Kasumi-1 (cell line): ENCODE results near the gene KLK3.
"Not testable (repeated sequence)": the region's sequence is repeated elsewhere in the genome, so short reads cannot be mapped to it uniquely, and the experiment has no call there.

Experiments used
- DNase-seq, 2 experiments: peaks; one replicate each; lab custom pipeline; 2025; lab: John Stamatoyannopoulos, UW

KLK3 gene

GRCh38 chr19:50854636-50855410, at the start of gene KLK3:
Gene KLK3 (plus strand): TSS chr19:50854915. CDS start chr19:50854956, 41 bp downstream.
- no peak for DNase-seq

GRCh38 chr19:50808856-50809255, 45.9 kb upstream of the KLK3 start:
- DNase-seq = no peak

DNA sequence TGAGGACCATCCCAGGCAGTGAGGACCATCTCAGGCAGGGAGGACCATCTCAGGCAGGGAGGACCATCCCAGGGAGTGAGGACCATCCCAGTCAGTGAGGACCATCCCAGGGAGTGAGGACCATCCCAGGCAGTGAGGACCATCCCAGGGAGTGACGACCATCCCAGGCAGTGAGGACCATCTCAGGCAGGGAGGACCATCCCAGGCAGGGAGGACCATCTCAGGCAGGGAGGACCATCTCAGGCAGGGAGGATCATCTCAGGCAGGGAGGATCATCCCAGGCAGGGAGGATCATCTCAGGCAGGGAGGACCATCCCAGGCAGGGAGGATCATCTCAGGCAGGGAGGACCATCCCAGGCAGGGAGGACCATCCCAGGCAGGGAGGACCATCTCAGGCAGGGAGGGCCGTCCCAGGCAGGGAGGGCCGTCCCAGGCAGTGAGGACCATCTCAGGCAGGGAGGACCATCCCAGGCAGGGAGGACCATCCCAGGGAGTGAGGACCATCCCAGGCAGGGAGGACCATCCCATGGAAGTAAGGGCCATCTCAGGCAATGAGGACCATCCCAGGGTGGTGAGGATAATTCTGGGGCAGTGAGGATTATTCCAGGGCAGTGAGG, 43.0 kb upstream of the KLK3 start:
- DNase-seq = not testable (repeated sequence)

GRCh38 chr19:50812474-50812873, 42.2 kb upstream of the KLK3 start:
- no peak for DNase-seq

DNA sequence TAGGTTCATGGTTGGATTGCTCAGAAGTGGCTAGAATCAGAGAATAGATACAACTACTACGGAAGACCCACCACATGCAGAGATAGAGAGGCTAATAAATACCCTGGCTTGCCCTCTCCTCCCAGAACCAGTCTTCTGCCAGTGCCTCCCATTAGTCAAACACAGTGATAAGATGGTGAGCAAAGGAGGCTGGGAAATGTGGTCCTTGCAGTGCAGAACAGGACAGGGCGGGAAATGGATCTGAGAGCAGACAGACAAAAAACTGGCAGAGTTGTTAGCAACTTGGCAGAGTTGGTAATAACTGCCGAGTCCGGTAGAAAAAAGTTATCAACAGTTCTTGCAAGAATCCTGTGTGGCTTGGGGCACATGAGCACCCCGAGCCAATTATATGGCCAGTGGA, 39.8 kb upstream of the KLK3 start:
- DNase-seq = no peak

DNA sequence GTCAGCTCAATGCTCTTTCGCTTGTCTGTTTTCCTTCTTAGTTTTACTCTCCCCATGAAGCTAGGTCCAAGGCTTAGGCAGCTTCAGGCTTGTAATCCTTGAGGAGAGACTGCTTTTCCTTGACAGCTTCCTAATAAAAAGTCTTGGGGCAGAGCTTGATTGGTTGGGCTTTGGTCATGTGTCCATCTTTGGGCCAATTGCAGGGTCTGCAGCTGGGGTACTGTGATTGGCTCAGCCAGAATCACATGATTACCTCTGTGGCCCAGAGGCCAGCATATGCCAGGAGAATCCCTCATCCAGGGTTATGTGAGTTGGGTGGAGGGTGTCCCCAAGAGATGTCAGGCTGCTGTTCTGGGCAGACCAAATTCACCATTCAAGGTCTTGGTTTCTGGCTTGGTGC, 39.3 kb upstream of the KLK3 start:
- no peak for DNase-seq

GRCh38 chr19:50817941-50818858, 36.5 kb upstream of the KLK3 start:
- no peak for DNase-seq

GRCh38 chr19:50818859-50819472, 35.7 kb upstream of the KLK3 start:
- no peak for DNase-seq

- DNase-seq = no peak
These were observed 35.1 kb upstream of the KLK3 start for GRCh38 chr19:50819636-50820035.

- no peak for DNase-seq
These were observed 34.6 kb upstream of the KLK3 start for GRCh38 chr19:50820086-50820485.

GRCh38 chr19:50820549-50821247, 34.0 kb upstream of the KLK3 start:
- no peak for DNase-seq

GRCh38 chr19:50821248-50821612, 33.5 kb upstream of the KLK3 start:
- no peak for DNase-seq

DNA sequence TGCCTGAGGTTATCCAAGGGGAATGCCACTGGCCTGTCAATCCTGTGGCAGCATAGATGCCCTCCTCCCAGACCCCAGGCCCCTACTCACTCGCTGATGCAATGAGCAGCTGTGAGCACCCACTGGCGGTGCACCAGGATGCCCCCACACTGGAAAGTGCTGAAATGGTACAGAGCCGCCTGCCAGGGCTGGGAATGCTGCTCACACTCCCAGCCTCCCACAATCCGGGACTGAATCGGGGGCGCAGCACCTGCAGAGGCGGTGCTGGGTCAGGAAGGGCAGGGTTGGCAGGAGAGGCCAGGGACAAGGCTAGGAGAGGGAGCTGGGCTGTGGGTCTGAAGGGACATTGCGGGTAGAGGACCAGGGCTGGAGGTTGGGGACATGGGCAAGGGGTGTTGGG, 33.1 kb upstream of the KLK3 start:
- no peak for DNase-seq

GRCh38 chr19:50822661-50823208, 32.0 kb upstream of the KLK3 start:
- DNase-seq = no peak

DNA sequence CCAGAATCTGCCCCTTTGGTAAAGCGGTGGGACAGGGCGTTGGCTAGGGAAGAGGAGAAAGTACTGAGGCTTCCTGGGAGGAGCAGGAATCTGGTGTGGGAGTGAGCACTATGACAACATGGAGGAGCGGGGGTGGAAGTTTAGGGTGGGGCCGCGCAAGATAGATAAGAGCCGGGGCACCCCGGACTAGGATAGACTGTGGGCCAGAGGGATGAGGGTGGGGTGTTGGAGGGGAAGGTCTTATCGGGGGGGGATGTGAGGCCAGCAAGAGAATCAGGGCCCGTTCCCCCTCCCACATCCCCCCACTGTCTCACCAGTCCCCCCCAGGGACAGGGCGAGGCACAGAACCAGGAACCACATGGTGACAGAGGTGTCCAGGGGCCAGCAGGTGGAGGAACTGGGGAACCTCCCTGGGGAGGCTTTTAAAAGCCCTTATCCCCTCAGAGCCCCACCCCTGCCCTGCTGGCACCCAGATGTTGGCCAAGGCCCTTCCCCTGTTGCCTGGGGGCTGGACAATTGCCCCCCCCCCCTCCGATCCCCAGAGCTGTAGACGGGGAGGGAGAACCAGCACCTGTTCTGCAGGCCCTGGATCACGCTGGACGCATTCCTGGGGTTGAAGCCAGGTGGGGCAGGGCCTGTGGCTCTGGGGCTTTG, 31.2 kb upstream of the KLK3 start, which contains the start of gene KLK1:
TSS of gene KLK1 (minus strand) at position 399 of the 654 bp plus-strand sequence. CDS start at position 360, 39 bp downstream.
- no peak for DNase-seq

DNA sequence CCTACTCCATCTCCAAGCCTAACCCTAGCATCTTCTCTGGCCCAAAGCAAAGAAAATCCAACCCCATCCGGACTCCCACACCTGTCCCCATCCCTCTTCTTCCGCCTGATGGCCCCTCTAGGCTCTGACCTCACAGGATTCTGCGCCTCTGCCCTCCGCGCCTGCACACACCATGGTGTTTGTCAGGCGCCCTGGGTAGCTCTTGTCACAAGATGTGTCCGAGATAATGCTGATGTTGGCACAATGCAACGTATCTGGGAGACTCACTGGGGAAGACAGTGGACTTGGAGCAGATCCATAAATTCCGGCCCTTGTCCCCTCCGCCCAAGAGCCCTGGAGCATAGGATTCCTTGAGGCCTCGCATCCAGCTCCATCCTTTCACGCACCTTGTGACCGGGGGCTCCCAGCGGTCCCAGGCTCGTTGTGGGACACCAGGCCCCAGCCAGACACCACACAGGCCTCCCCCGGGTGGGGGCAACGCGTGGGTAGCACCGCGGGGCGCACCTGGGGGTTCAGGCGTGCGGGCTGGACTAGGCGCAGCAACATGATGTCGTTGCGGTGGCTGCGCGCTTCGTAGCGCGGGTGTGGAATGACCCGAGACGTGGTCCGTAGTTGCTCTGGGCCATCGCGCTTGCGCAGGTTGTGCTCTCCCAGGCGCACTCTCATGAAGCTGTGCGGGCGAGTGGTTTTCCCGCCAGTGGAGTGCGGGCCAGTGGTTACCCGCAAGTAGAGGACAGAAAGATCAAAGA, 28.0 kb upstream of the KLK3 start:
- DNase-seq = no peak

- no peak for DNase-seq
These were observed 27.2 kb upstream of the KLK3 start for GRCh38 chr19:50827476-50827875.

GRCh38 chr19:50829801-50830200, 24.9 kb upstream of the KLK3 start:
- DNase-seq = no peak

DNA sequence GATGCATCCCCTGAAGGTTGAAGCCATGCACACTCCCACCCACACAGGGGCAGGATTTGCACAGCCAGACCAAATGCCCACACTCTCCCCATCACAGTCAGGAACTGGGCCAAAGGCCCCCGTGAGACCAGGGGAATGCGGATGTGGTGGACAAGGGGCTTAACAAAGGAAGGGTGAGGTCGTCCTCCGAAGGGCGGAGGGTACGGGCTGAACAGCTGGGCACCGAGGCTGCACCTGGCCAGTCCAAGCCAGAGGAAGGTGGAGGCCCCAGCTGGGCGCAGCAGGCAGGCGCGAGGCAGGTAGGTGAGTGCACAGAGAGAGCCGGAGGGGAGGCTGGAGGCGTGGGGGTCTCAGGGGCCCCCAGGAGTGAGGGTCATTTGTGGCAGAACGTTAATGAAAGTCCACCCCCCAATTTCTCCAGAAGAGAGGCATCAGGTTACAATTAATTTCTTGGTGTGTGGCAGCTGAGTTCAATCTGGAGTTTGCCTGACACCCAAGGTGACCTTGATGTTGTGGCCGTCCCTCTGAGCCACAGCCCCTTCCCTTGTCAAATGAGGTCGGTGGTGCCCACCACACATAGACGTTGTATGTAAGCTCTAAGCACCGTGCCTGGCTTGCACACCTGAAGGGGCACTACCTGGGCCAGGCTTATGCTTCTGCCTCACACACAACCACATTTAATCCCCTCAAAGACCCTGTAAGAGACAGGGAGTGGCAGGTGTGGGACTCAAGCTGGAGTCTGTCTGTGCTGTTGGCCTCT, 24.3 kb upstream of the KLK3 start:
- DNase-seq = no peak
